Measurements from ENCODE around the gene GRAP. TPM values are rescaled to one million over a fixed set of nuclear protein-coding genes. Genes with fewer than 3 reads are reported as not detected.

Gene GRAP
- total RNA-seq, 1 donor from 2014 or later, result 0.29 TPM

- H3K4me3 ChIP-seq (ENCODE audit: low read depth, low read length), result no peak overlapping the region
- no peak for TF ChIP-seq CTCF (conservative IDR thresholded peaks at IDR 0.05; ENCODE audit: low read depth, low read length)
- no peak for DNase-seq (ENCODE audit: low read depth)
Observed at GRCh38 chr17:18978050-18978449, 68.7 kb downstream of the GRAP start.

DNA sequence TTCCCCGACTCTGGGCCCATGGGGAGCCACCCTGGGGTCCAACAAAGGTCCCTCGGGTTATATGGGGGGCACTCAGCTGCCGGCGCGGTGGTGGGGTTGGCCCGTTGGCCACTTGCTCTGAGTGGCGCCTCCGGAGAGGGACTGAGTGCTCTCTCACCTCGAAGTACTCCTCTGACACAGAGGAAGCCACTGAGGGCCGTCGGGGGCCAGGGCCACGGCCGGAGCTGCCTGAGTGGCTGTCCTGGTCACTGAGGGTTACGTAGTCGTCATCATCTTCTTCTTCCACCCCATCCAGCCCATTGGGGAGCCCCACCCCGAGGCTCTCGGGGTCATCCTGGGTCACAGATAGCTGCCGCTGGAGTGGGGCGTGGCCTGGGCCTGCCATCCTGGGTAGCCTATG, 69.1 kb downstream of the GRAP start:
- no peak overlapping the region for H3K4me3 ChIP-seq (ENCODE audit: low read depth, low read length)
- DNase-seq (ENCODE audit: low read depth), result no peak
- TF ChIP-seq CTCF (conservative IDR thresholded peaks at IDR 0.05; ENCODE audit: low read depth, low read length), result no peak

DNA sequence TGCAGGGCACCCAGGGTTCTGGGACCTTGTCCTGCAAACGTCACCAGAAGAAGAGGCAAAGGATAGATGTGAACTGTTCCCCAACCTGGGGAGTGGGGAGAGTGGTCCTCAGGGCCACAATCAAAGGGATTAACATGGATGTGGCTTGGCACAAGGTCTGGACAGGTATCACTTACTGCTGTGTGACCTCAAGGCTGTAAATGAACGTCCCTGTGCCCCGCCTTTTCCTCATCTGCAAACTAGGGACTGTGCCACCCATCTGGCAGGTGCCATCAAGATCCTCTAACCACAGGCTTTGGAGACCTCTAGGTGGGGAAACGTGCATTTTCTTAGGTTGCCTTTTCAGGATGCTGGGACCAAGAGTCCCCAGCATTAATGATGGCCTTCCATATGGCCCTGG, 69.7 kb downstream of the GRAP start:
- no peak for TF ChIP-seq CTCF (conservative IDR thresholded peaks at IDR 0.05; ENCODE audit: low read depth, low read length)
- no peak for DNase-seq (ENCODE audit: low read depth)
- no peak overlapping the region for H3K4me3 ChIP-seq (ENCODE audit: low read depth, low read length)

GRCh38 chr17:18976201-18976600, 70.6 kb downstream of the GRAP start:
- no peak for DNase-seq (ENCODE audit: low read depth)
- no peak for TF ChIP-seq CTCF (conservative IDR thresholded peaks at IDR 0.05; ENCODE audit: low read depth, low read length)
- no peak overlapping the region for H3K4me3 ChIP-seq (ENCODE audit: low read depth, low read length)

DNA sequence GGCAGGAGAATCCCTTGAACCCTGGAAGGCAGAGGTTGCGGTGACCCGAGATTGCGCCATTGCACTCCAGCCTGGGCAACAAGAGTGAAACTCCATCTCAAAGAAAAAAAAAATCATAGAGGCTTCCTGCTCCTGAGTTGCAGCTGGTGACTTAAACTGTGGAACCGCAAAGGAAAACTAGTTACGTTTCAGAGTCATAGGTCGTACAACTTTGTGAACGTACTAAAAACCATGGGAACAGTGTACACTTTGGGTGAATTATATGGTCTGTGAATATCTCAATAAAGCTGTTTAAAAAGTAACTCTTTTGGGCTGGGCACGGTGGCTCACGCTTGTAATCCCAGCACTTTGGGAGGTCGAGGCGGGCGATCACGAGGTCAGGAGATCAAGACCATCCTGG, 71.2 kb downstream of the GRAP start:
- no peak for DNase-seq (ENCODE audit: low read depth)
- no peak overlapping the region for H3K4me3 ChIP-seq (ENCODE audit: low read depth, low read length)
- TF ChIP-seq CTCF (conservative IDR thresholded peaks at IDR 0.05; ENCODE audit: low read depth, low read length), result no peak

GRCh38 chr17:18974407-18975149, 72.2 kb downstream of the GRAP start:
- TF ChIP-seq CTCF (conservative IDR thresholded peaks at IDR 0.05; ENCODE audit: low read depth, low read length), result no peak
- H3K4me3 ChIP-seq (ENCODE audit: low read depth, low read length), result no peak overlapping the region
- no peak for DNase-seq (ENCODE audit: low read depth)

DNA sequence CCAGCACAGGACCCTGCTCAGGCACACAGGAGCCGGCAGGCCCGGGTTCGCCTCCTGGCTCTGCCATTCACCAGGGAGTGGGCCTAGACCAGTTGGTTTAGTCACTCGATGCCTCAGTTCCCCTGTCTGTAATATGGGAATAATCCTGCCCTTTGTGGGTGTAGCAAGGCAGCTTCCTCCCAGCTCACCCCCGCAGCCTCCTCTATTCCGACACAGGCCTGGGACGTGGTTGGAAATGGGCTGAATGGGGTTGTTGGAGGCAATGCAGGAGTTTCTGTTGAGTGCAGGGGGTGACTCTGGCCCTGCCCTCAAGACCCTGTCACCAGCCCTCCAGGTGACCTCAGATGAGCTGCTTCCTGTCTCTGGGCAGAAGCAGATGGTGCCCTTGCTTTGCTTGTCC, 75.0 kb downstream of the GRAP start:
- no peak for DNase-seq (ENCODE audit: low read depth)
- no peak overlapping the region for H3K4me3 ChIP-seq (ENCODE audit: low read depth, low read length)
- TF ChIP-seq CTCF (conservative IDR thresholded peaks at IDR 0.05; ENCODE audit: low read depth, low read length), result no peak

Data from epithelial cell of proximal tubule (primary cell).